Right lobe of liver (tissue), 4 donors: ENCODE results near the gene WDR19.

Experiments
- CTCF ChIP-seq, 4 donors: fragments of 200-600 bp in 3 of 4; fragments of 450-650 bp in 1 of 4; IDR thresholded peaks; one replicate each; pipeline versions ENCODE4 v1.5.1 to v1.8.0; 2016 to 2022; ENCODE audit warnings: antibody characterized with exemption in 4 of 4, mild to moderate bottlenecking in 2 of 4
- POLR2A ChIP-seq: fragments of 450-650 bp; IDR thresholded peaks from one replicate; pipeline ENCODE4 v1.6.1; 2017; ENCODE audit warnings: antibody characterized with exemption, mild to moderate bottlenecking
- donor health status: DM: no; HTN: no; CAD: no.
- donor health status: DM: no; HTN: no; CAD: no.
- donor health status: DM: no; HTN: yes; CAD: no.

GRCh38 chr4:39280770-39281169 lies 98.4 kb downstream of the WDR19 start:
- TF ChIP-seq POLR2A (no peak), CTCF (IDR thresholded peaks at IDR 0.05) (no peak)
